Measurements from ENCODE around the gene PCDHA13. TPM values are rescaled to one million over a fixed set of nuclear protein-coding genes. Genes with fewer than 3 reads are reported as not detected.

PCDHA13 gene
- total and polyA plus RNA-seq, 2 donors from 2014 or later = 0.49 to 1.8 TPM

DNA sequence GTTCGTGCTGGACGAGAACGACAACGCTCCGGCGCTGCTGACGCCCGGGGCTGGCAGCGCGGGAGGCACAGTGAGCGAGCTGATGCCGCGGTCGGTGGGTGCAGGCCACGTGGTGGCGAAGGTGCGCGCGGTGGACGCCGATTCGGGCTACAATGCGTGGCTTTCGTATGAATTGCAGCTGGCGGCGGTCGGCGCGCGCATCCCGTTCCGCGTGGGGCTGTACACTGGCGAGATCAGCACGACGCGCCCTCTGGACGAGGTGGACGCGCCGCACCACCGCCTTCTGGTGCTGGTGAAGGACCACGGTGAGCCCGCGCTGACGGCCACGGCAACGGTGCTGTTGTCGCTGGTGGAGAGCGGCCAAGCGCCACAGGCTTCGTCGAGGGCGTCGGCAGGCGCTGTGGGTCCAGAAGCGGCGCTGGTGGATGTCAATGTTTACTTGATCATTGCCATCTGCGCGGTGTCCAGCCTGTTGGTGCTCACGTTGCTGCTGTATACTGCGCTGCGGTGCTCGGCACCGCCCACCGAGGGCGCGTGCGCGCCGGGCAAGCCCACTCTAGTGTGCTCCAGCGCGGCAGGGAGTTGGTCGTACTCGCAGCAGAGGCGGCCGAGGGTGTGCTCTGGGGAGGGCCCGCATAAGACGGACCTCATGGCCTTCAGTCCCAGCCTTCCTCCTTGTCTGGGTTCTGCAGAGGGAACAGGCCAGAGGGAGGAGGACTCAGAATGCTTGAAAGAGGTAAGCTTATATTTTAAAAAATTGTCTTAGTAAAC is 2.2 kb downstream of the PCDHA13 start:
- H3K4me3 ChIP-seq (ENCODE audit: low read length in 3 of 3) = no peak overlapping the region
- H3K9me3 ChIP-seq (ENCODE audit: control insufficient read depth in 2 of 3, insufficient read depth in 1 of 3, low read length in 3 of 3) = peaks cover 1 to 11% (median 8%) of the 10 kb centered on the region in 3 donors
- TF ChIP-seq CTCF (IDR thresholded peaks at IDR 0.05; ENCODE audit: borderline replicate concordance, extremely low read depth, insufficient read depth) = no peak
- H3K9ac ChIP-seq (ENCODE audit: low read length in 3 of 3) = no peak overlapping the region
- no peak overlapping the region for H3K27ac ChIP-seq (ENCODE audit: low read depth in 2 of 2, low read length in 2 of 2)
- H3K4me1 ChIP-seq (ENCODE audit: control insufficient read depth in 2 of 3, insufficient read depth in 2 of 3, low read depth in 1 of 3, low read length in 3 of 3) = no peaks in the 10 kb centered on the region
- FAIRE-seq (no peak), DNase-seq (peak in 1 of 5 donors; percentile 72)
- H3K27me3 ChIP-seq (ENCODE audit: control insufficient read depth, insufficient read depth, low read length) = no peaks in the 10 kb centered on the region
- no peaks in the 10 kb centered on the region for H3K36me3 ChIP-seq (ENCODE audit: control insufficient read depth in 2 of 3, insufficient read depth in 3 of 3, low read length in 3 of 3)
- intact Hi-C loops (cut with DNase I) = no loop called here

- Histone ChIP-seq H3K36me3 (ENCODE audit: control insufficient read depth in 2 of 3, insufficient read depth in 3 of 3, low read length in 3 of 3) (no peaks in the 10 kb centered on the region), H3K9ac (ENCODE audit: low read length in 3 of 3) (no peak overlapping the region), H3K4me1 (ENCODE audit: control insufficient read depth in 2 of 3, insufficient read depth in 2 of 3, low read depth in 1 of 3, low read length in 3 of 3) (no peaks in the 10 kb centered on the region), H3K9me3 (ENCODE audit: control insufficient read depth in 2 of 3, insufficient read depth in 1 of 3, low read length in 3 of 3) (peaks cover 0 to 4% (median 0%) of the 10 kb centered on the region in 3 donors), H3K27me3 (ENCODE audit: control insufficient read depth, insufficient read depth, low read length) (no peaks in the 10 kb centered on the region), H3K4me3 (ENCODE audit: low read length in 3 of 3) (no peak overlapping the region), H3K27ac (ENCODE audit: low read depth in 2 of 2, low read length in 2 of 2) (no peak overlapping the region)
- no peak for DNase-seq
- TF ChIP-seq CTCF (IDR thresholded peaks at IDR 0.05; ENCODE audit: borderline replicate concordance, extremely low read depth, insufficient read depth) = no peak
- FAIRE-seq = no peak
- intact Hi-C loops (cut with DNase I) = no loop called here
Observed at GRCh38 chr5:140916325-140916724, 34.4 kb downstream of the PCDHA13 start.

DNA sequence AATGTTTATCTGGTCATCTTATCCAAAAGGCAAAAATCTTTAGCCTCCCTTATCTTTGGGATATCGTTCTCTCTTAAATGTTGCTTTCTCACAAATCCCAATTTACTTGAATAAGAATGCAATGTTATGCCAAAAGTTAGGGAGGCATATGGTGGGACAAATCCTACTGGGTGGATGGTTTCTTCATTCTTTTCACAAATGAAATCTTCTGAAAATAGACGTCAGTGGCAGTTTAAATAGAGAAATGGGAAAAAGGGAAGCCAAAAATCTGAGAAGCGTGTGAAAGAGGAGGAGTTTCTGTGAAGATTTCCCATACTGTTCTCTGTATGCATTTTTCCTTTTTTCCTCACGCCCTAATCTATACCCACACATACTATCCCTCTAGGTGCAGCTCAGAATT is 41.7 kb downstream of the PCDHA13 start:
- no peak for TF ChIP-seq CTCF (IDR thresholded peaks at IDR 0.05; ENCODE audit: borderline replicate concordance, extremely low read depth, insufficient read depth)
- H3K9me3 ChIP-seq (ENCODE audit: control insufficient read depth in 2 of 3, insufficient read depth in 1 of 3, low read length in 3 of 3) = no peaks in the 10 kb centered on the region
- no peak for FAIRE-seq

More for the DNA sequence above, 41.7 kb downstream of the PCDHA13 start:
- DNase-seq = no peak
- H3K4me3 ChIP-seq (ENCODE audit: low read length in 3 of 3) = no peak overlapping the region
- H3K27ac ChIP-seq (ENCODE audit: low read depth in 2 of 2, low read length in 2 of 2) = no peak overlapping the region
- H3K9ac ChIP-seq (ENCODE audit: low read length in 3 of 3) = no peak overlapping the region
- peaks cover 20% of the 10 kb centered on the region for H3K27me3 ChIP-seq (ENCODE audit: control insufficient read depth, insufficient read depth, low read length)
- intact Hi-C loops (cut with DNase I) = no loop called here
- H3K4me1 ChIP-seq (ENCODE audit: control insufficient read depth in 2 of 3, insufficient read depth in 2 of 3, low read depth in 1 of 3, low read length in 3 of 3) = peaks cover 0 to 8% (median 5%) of the 10 kb centered on the region in 3 donors
- H3K36me3 ChIP-seq (ENCODE audit: control insufficient read depth in 2 of 3, insufficient read depth in 3 of 3, low read length in 3 of 3) = no peaks in the 10 kb centered on the region

Measured in kidney (tissue), 14 donors.